GM23338 (cell line): Measurements from ENCODE around the gene PPCDC. TPM values are rescaled to one million over a fixed set of nuclear protein-coding genes. Genes with fewer than 3 reads are reported as not detected.

Experiments used
- ATAC-seq: fragments of 200-7000 bp; cut with Tn5 transposase; 3 replicates; pipeline ENCODE4 v1.9.1; 2020
- DNase-seq: peaks from one replicate; pipeline ENCODE4 v3.0.0-alpha.2; 2015; ENCODE audit warnings: low spot score
- H2AFZ ChIP-seq: fragments of 200-600 bp; sonication (generic); 2 replicates; pipeline ENCODE4 v1.8.0; 2016; ENCODE audit warnings: antibody characterized with exemption, mild to moderate bottlenecking, moderate library complexity
- H3F3A ChIP-seq: fragments of 200-600 bp; sonication (generic); replicated peaks from 2 replicates; pipeline ENCODE4 v1.8.0; 2017; ENCODE audit warnings: antibody characterized with exemption, mixed run types, low read depth
- H3K27ac ChIP-seq: fragments of 200-600 bp; sonication (generic); 2 replicates; pipeline ENCODE4 v1.6.1; 2016; ENCODE audit warnings: low read depth
- H3K27me3 ChIP-seq: fragments of 200-600 bp; sonication (generic); 2 replicates; pipeline ENCODE4 v1.8.0; 2016; ENCODE audit warnings: mild to moderate bottlenecking, mixed run types, moderate library complexity; ENCODE audit not compliant: insufficient read depth
- H3K36me3 ChIP-seq: fragments of 200-600 bp; sonication (generic); 2 replicates; pipeline ENCODE4 v1.8.0; 2016; ENCODE audit warnings: mild to moderate bottlenecking; ENCODE audit not compliant: insufficient read depth
- H3K4me1 ChIP-seq: fragments of 200-600 bp; sonication (generic); 2 replicates; pipeline ENCODE4 v1.8.0; 2016; ENCODE audit warnings: mild to moderate bottlenecking, moderate library complexity; ENCODE audit not compliant: insufficient read depth
- H3K4me2 ChIP-seq: fragments of 200-600 bp; sonication (generic); 2 replicates; pipeline ENCODE4 v1.7.1; 2017; ENCODE audit warnings: mixed run types
- H3K4me3 ChIP-seq: fragments of 200-600 bp; sonication (generic); 2 replicates; pipeline ENCODE4 v1.6.1; 2016; ENCODE audit warnings: mixed run types
- H3K79me2 ChIP-seq: fragments of 200-600 bp; sonication (generic); replicated peaks from 2 replicates; pipeline ENCODE4 v1.8.0; 2017; ENCODE audit warnings: mild to moderate bottlenecking; ENCODE audit not compliant: insufficient read depth
- H3K9me2 ChIP-seq: fragments of 200-600 bp; sonication (generic); 2 replicates; pipeline ENCODE4 v1.8.0; 2017; ENCODE audit not compliant: insufficient read depth
- H4K20me1 ChIP-seq: fragments of 200-600 bp; sonication (generic); replicated peaks from 2 replicates; pipeline ENCODE4 v1.8.0; 2017; ENCODE audit warnings: mild to moderate bottlenecking; ENCODE audit not compliant: insufficient read depth
- H3K27ac Mint-ChIP-seq: 2 replicates; pipeline ENCODE4 v1.8.0; 2020; ENCODE audit warnings: inconsistent platforms, mild to moderate bottlenecking, moderate library complexity, mixed read lengths
- H3K27me3 Mint-ChIP-seq: 3 replicates; pipeline ENCODE4 v1.8.0; 2022; ENCODE audit warnings: low read depth, mild to moderate bottlenecking, moderate library complexity, mixed read lengths, inconsistent platforms; ENCODE audit not compliant: insufficient read depth, poor library complexity
- H3K36me3 Mint-ChIP-seq: 3 replicates; pipeline ENCODE4 v1.8.0; 2021; ENCODE audit warnings: low read depth, mild to moderate bottlenecking, inconsistent platforms, moderate library complexity, mixed read lengths
- H3K4me1 Mint-ChIP-seq: 3 replicates; pipeline ENCODE4 v1.8.0; 2020; ENCODE audit warnings: mild to moderate bottlenecking, inconsistent platforms, mixed read lengths
- H3K4me3 Mint-ChIP-seq: 3 replicates; pipeline ENCODE4 v1.8.0; 2021; ENCODE audit warnings: moderate library complexity, mild to moderate bottlenecking, inconsistent platforms, mixed read lengths
- H3K9me3 Mint-ChIP-seq: 3 replicates; pipeline ENCODE4 v1.8.0; 2020; ENCODE audit warnings: moderate library complexity, mild to moderate bottlenecking, inconsistent platforms, mixed read lengths
- EZH2phosphoT487 ChIP-seq: fragments of 200-600 bp; sonication (generic); IDR thresholded peaks from one replicate; pipeline ENCODE4 v1.8.1; 2018; ENCODE audit warnings: antibody characterized with exemption; ENCODE audit not compliant: unreplicated experiment
- NANOG ChIP-seq: IDR thresholded peaks from 2 replicates; pipeline ENCODE4 v1.6.1; 2016; ENCODE audit warnings: antibody characterized with exemption, borderline replicate concordance
- ZNF331 ChIP-seq: fragments of 250-450 bp; sonication (Bioruptor Pico); IDR thresholded peaks from 2 replicates; pipeline ENCODE4 v1.5.0; 2020; ENCODE audit warnings: low read depth, mild to moderate bottlenecking, moderate library complexity
- polyA plus RNA-seq: library from polyadenylated mRNA; unstranded; fragments of >200 nt; fragmentation: Nextera tagmentation; extraction: Ambion mirVana; gene quantifications from 2 replicates; pipeline ENCODE4 v1.2.1, GENCODE V29; 2016
- total RNA-seq: library from RNA; depleted of rRNA; stranded (reverse); fragments of >200 nt; shearing (Covaris generic); gene quantifications from 2 replicates; pipeline ENCODE4 v1.2.3, GENCODE V29; 2014
- TF ChIP-seq, protein P1 (sequence below): IDR thresholded peaks from one replicate; pipeline ENCODE4 v1.6.1; 2018; ENCODE audit warnings: antibody characterized with exemption; ENCODE audit not compliant: unreplicated experiment
- TF ChIP-seq, protein P2 (sequence below): IDR thresholded peaks from 2 replicates; pipeline ENCODE4 v1.6.1; 2016; ENCODE audit warnings: antibody characterized with exemption
- TF ChIP-seq, protein P3 (sequence below), 2 experiments: fragments of 200-600 bp in 1 of 2; sonication (generic) in 1 of 2; conservative IDR thresholded peaks; 2 replicates each; pipeline versions ENCODE4 v1.5.1 to v1.6.1; 2016 to 2017; ENCODE audit warnings: antibody characterized with exemption in 2 of 2, low read depth in 2 of 2, mild to moderate bottlenecking in 2 of 2, moderate library complexity in 1 of 2

The PPCDC gene
- total and polyA plus RNA-seq, 2 experiments from 2014 or later: 17.8 to 40.2 TPM

DNA sequence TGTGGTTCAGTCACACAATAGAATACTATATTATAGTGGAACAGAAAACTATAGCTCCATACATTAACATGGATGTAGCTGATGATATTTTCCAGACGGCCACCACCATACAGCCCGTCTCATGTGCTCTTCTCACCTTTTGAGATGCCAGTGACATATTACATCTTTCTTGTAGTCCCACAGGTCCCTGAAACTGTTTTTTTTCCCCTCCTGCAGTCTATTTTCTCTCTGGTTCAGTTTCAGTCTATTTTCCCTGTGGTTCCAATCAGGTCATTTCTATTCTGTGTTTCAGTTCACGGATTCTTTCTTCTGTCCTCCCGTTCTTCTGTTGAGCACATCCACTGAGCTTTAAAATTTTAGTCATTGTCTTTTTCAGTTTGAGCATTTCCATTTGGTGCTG is 72.2 kb downstream of the PPCDC start:
- no peak overlapping the region for H2AFZ ChIP-seq
- Mint-ChIP-seq H3K9me3 (no peaks in the 10 kb centered on the region; the same call in 2 of the 3 replicates), H3K4me1 (no peaks in the 10 kb centered on the region), H3K36me3 (no peaks in the 10 kb centered on the region), H3K4me3 (no peak overlapping the region), H3K27me3 (peaks cover 3% of the 10 kb centered on the region), H3K27ac (no peak overlapping the region)
- no peak overlapping the region for H3K4me3 ChIP-seq
- H3K27ac ChIP-seq: no peak overlapping the region
- H3K9me2 ChIP-seq: no peaks in the 10 kb centered on the region
- H3K79me2 ChIP-seq: no peaks in the 10 kb centered on the region
- H3K36me3 ChIP-seq: no peaks in the 10 kb centered on the region
- no peaks in the 10 kb centered on the region for H4K20me1 ChIP-seq
- ATAC-seq (no peak), DNase-seq (no peak)
- no peak overlapping the region for H3K4me2 ChIP-seq
- TF ChIP-seq, protein P1, sequence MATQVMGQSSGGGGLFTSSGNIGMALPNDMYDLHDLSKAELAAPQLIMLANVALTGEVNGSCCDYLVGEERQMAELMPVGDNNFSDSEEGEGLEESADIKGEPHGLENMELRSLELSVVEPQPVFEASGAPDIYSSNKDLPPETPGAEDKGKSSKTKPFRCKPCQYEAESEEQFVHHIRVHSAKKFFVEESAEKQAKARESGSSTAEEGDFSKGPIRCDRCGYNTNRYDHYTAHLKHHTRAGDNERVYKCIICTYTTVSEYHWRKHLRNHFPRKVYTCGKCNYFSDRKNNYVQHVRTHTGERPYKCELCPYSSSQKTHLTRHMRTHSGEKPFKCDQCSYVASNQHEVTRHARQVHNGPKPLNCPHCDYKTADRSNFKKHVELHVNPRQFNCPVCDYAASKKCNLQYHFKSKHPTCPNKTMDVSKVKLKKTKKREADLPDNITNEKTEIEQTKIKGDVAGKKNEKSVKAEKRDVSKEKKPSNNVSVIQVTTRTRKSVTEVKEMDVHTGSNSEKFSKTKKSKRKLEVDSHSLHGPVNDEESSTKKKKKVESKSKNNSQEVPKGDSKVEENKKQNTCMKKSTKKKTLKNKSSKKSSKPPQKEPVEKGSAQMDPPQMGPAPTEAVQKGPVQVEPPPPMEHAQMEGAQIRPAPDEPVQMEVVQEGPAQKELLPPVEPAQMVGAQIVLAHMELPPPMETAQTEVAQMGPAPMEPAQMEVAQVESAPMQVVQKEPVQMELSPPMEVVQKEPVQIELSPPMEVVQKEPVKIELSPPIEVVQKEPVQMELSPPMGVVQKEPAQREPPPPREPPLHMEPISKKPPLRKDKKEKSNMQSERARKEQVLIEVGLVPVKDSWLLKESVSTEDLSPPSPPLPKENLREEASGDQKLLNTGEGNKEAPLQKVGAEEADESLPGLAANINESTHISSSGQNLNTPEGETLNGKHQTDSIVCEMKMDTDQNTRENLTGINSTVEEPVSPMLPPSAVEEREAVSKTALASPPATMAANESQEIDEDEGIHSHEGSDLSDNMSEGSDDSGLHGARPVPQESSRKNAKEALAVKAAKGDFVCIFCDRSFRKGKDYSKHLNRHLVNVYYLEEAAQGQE: no peak
- TF ChIP-seq NANOG: no peak
- TF ChIP-seq, protein P2, sequence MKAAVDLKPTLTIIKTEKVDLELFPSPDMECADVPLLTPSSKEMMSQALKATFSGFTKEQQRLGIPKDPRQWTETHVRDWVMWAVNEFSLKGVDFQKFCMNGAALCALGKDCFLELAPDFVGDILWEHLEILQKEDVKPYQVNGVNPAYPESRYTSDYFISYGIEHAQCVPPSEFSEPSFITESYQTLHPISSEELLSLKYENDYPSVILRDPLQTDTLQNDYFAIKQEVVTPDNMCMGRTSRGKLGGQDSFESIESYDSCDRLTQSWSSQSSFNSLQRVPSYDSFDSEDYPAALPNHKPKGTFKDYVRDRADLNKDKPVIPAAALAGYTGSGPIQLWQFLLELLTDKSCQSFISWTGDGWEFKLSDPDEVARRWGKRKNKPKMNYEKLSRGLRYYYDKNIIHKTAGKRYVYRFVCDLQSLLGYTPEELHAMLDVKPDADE: no peak
- TF ChIP-seq, protein P3, sequence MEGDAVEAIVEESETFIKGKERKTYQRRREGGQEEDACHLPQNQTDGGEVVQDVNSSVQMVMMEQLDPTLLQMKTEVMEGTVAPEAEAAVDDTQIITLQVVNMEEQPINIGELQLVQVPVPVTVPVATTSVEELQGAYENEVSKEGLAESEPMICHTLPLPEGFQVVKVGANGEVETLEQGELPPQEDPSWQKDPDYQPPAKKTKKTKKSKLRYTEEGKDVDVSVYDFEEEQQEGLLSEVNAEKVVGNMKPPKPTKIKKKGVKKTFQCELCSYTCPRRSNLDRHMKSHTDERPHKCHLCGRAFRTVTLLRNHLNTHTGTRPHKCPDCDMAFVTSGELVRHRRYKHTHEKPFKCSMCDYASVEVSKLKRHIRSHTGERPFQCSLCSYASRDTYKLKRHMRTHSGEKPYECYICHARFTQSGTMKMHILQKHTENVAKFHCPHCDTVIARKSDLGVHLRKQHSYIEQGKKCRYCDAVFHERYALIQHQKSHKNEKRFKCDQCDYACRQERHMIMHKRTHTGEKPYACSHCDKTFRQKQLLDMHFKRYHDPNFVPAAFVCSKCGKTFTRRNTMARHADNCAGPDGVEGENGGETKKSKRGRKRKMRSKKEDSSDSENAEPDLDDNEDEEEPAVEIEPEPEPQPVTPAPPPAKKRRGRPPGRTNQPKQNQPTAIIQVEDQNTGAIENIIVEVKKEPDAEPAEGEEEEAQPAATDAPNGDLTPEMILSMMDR (conservative IDR thresholded peaks at IDR 0.05; ENCODE audit: low read depth in 2 of 2): no peak
- no peaks in the 10 kb centered on the region for H3F3A ChIP-seq
- no peaks in the 10 kb centered on the region for H3K4me1 ChIP-seq
- H3K27me3 ChIP-seq: no peaks in the 10 kb centered on the region

DNA sequence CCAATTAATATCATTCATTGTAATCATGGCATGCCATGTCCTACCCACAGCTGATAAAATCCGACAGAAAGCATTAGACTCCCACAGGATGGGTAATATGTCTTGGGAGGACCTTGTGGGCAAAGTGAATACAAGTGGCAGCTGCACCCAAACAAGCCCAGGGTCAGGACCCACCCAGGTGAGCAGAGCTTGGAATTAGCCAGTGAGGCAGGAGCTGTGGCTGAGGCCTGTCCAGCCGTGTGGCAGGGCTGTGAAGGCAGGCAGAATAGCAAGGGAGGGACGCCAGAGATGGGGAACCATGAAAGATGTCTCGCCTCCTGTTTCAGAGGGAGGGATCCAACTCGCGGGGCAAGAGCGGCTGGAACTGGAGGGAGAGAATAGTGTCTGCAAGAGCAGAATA is 74.5 kb downstream of the PPCDC start:
- H3K27me3 Mint-ChIP-seq: peaks cover 5% of the 10 kb centered on the region
- H3K36me3 Mint-ChIP-seq: no peaks in the 10 kb centered on the region
- no peak for DNase-seq
- no peak for ATAC-seq
- H3K4me3 ChIP-seq: no peak overlapping the region
- H3K27ac Mint-ChIP-seq: no peak overlapping the region
- no peaks in the 10 kb centered on the region for H3F3A ChIP-seq
- H4K20me1 ChIP-seq: no peaks in the 10 kb centered on the region
- H3K4me1 Mint-ChIP-seq: no peaks in the 10 kb centered on the region
- H3K27ac ChIP-seq: no peak overlapping the region
- no peaks in the 10 kb centered on the region; the same call in 2 of the 3 replicates for H3K9me3 Mint-ChIP-seq
- H3K9me2 ChIP-seq: no peaks in the 10 kb centered on the region
- H3K27me3 ChIP-seq: no peaks in the 10 kb centered on the region
- H2AFZ ChIP-seq: no peak overlapping the region
- H3K4me2 ChIP-seq: no peak overlapping the region
- H3K4me3 Mint-ChIP-seq: no peak overlapping the region
- H3K36me3 ChIP-seq: no peaks in the 10 kb centered on the region
- H3K4me1 ChIP-seq: no peaks in the 10 kb centered on the region
- H3K79me2 ChIP-seq: no peaks in the 10 kb centered on the region
- TF ChIP-seq, protein P1: no peak
- no peak for TF ChIP-seq EZH2phosphoT487
- no peak for TF ChIP-seq ZNF331
